ENCODE data around the gene CFAP46. TPM values are rescaled to one million over a fixed set of nuclear protein-coding genes. Genes with fewer than 3 reads are reported as not detected.

The CFAP46 gene
- total RNA-seq, 1 experiment from 2014 or later, result 1.6 TPM

GRCh38 chr10:132849546-132850031 is 92.8 kb downstream of the CFAP46 start:
- intact Hi-C loops (cut with micrococcal nuclease; ENCODE audit: unreplicated experiment), result no loop called here
- H3K9me3 ChIP-seq (ENCODE audit: control insufficient read depth, insufficient read depth, low read depth, low read length), result no peaks in the 10 kb centered on the region
- H3K27me3 ChIP-seq (ENCODE audit: control insufficient read depth, insufficient read depth, low read length), result peaks cover 14% of the 10 kb centered on the region
- ATAC-seq (peak; percentile 9; the same call in 1 of the 2 replicates), DNase-seq (ENCODE audit: low read depth, low spot score) (no peak)
- H3K4me3 ChIP-seq (ENCODE audit: low read depth in 2 of 2, low read length in 2 of 2), result no peak overlapping the region
- ChIA-PET CTCF (no interaction called here), POLR2A (no interaction called here)
- peaks cover 4% of the 10 kb centered on the region for H3K4me1 ChIP-seq (ENCODE audit: control insufficient read depth, insufficient read depth, low read length)
- in situ Hi-C loops (cut with HindIII; ENCODE audit: low pct_unique_long_range_greater_than_20kb, low sequenced_read_pairs), result no loop called here
- BruUV-seq (replicated peaks), result no TSS peak
- H3K27ac ChIP-seq (ENCODE audit: low read length), result no peak overlapping the region
- H3K36me3 ChIP-seq (ENCODE audit: control insufficient read depth, insufficient read depth, low read length), result no peaks in the 10 kb centered on the region
- no peak for TF ChIP-seq REST (IDR thresholded peaks at IDR 0.05; ENCODE audit: insufficient read depth in 1 of 2, low read depth in 2 of 2, low read length in 1 of 2)
- TF ChIP-seq TCF7L2 (IDR thresholded peaks at IDR 0.05; ENCODE audit: low read depth, low read length), result no peak
- TF ChIP-seq POLR2AphosphoS5 (IDR thresholded peaks at IDR 0.05; ENCODE audit: low read depth, low read length), result no peak
- no peak for TF ChIP-seq CTCF (IDR thresholded peaks at IDR 0.05)
- TF ChIP-seq SIN3A (IDR thresholded peaks at IDR 0.05; ENCODE audit: borderline replicate concordance, insufficient read depth, low read depth, low read length), result no peak

GRCh38 chr10:132848951-132849545 is 93.3 kb downstream of the CFAP46 start:
- no TSS peak for BruUV-seq (replicated peaks)
- intact Hi-C loops (cut with micrococcal nuclease; ENCODE audit: unreplicated experiment) (no loop called here), in situ Hi-C loops (cut with HindIII; ENCODE audit: low pct_unique_long_range_greater_than_20kb, low sequenced_read_pairs) (no loop called here)
- Histone ChIP-seq H3K27ac (ENCODE audit: low read length) (no peak overlapping the region), H3K4me3 (ENCODE audit: low read depth in 2 of 2, low read length in 2 of 2) (no peak overlapping the region), H3K27me3 (ENCODE audit: control insufficient read depth, insufficient read depth, low read length) (peaks cover 11% of the 10 kb centered on the region), H3K4me1 (ENCODE audit: control insufficient read depth, insufficient read depth, low read length) (peaks cover 4% of the 10 kb centered on the region), H3K9me3 (ENCODE audit: control insufficient read depth, insufficient read depth, low read depth, low read length) (no peaks in the 10 kb centered on the region), H3K36me3 (ENCODE audit: control insufficient read depth, insufficient read depth, low read length) (no peaks in the 10 kb centered on the region)
- ATAC-seq, result no peak
- DNase-seq (ENCODE audit: low read depth, low spot score), result no peak
- ChIA-PET CTCF (no interaction called here), POLR2A (interaction anchor here (0.6 kb wide), 1 partner anchor 155 kb away, joined by 4 read pairs; no protein-coding TSS in a partner anchor)
- TF ChIP-seq CTCF (IDR thresholded peaks at IDR 0.05), result no peak
- no peak for TF ChIP-seq REST (IDR thresholded peaks at IDR 0.05; ENCODE audit: insufficient read depth in 1 of 2, low read depth in 2 of 2, low read length in 1 of 2)
- no peak for TF ChIP-seq SIN3A (IDR thresholded peaks at IDR 0.05; ENCODE audit: borderline replicate concordance, insufficient read depth, low read depth, low read length)
- TF ChIP-seq POLR2AphosphoS5 (IDR thresholded peaks at IDR 0.05; ENCODE audit: low read depth, low read length), result no peak
- no peak for TF ChIP-seq TCF7L2 (IDR thresholded peaks at IDR 0.05; ENCODE audit: low read depth, low read length)

Measured in Panc1 (cell line).